VCaP (cell line): ENCODE data around the gene CD37.

ENCODE experiments used
- H3K27ac ChIP-seq: fragments of 450-650 bp; 2 replicates; pipeline ENCODE4 v1.5.1; 2017
- TF ChIP-seq, protein P1 (sequence below): fragments of 450-650 bp; conservative IDR thresholded peaks from 2 replicates; pipeline ENCODE4 v1.5.1; 2017; ENCODE audit warnings: mild to moderate bottlenecking, moderate library complexity

CD37 gene

DNA sequence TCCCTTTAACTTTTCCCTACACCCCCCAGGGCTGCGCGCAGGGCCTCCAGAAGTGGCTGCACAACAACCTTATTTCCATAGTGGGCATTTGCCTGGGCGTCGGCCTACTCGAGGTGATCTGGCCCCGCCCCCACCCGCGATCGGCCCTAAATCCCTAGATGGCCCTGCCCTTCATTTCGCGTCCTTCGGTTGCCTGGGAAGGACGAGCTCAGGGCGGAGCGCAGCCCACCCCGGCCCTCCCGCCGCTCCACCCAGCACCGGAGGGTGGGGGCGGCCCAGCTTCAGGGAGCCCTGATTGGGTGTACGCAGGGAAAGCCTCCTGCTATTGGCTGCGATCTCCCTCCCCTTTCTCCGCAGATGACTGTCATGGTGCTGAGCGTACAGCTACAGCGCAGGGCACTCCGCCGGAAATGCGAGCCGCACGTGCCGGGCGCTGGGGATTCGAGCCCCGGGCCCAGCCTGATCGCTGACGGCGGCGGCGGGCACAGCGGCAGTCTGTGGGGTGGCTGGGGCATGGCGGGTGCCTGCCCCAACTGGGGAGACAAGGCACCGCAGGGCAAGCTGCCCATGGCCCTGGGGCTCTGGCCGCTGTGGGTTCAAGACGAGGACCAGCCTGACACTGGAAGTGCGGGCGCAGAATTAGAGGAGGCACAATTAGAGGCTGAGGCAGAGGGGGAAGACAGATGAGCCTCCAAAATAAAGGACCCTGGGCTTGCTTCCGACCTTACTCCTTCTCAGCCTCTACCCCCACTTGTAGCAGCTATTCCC, 4.3 kb downstream of the CD37 start:
- TF ChIP-seq, protein P1, sequence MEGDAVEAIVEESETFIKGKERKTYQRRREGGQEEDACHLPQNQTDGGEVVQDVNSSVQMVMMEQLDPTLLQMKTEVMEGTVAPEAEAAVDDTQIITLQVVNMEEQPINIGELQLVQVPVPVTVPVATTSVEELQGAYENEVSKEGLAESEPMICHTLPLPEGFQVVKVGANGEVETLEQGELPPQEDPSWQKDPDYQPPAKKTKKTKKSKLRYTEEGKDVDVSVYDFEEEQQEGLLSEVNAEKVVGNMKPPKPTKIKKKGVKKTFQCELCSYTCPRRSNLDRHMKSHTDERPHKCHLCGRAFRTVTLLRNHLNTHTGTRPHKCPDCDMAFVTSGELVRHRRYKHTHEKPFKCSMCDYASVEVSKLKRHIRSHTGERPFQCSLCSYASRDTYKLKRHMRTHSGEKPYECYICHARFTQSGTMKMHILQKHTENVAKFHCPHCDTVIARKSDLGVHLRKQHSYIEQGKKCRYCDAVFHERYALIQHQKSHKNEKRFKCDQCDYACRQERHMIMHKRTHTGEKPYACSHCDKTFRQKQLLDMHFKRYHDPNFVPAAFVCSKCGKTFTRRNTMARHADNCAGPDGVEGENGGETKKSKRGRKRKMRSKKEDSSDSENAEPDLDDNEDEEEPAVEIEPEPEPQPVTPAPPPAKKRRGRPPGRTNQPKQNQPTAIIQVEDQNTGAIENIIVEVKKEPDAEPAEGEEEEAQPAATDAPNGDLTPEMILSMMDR: no peak
- no peak overlapping the region for H3K27ac ChIP-seq

DNA sequence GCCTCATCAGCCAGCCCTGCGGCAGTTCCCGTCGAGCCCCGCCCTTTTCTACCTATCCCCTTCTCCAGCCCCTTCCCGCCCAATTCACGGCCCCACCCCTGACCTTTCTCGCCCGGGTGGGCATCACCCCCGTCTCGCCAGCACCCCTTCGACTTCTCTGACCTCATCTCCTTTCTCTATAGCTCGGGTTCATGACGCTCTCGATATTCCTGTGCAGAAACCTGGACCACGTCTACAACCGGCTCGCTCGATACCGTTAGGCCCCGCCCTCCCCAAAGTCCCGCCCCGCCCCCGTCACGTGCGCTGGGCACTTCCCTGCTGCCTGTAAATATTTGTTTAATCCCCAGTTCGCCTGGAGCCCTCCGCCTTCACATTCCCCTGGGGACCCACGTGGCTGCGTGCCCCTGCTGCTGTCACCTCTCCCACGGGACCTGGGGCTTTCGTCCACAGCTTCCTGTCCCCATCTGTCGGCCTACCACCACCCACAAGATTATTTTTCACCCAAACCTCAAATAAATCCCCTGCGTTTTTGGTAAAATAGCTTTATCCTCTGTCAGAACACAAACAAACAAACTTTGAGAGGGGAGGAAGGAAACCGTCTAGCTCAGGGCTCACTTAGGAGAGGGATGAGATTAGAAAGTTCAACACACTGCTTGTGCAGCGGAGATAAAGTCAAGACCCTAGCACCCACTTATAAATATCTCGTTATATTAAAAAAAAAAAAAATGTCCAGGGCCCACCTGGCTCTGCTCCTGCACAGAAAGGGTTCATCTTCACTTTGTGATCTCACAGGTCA, 5.1 kb downstream of the CD37 start:
- TF ChIP-seq, protein P1: no peak
- peak overlapping the region; percentile 50 for H3K27ac ChIP-seq

DNA sequence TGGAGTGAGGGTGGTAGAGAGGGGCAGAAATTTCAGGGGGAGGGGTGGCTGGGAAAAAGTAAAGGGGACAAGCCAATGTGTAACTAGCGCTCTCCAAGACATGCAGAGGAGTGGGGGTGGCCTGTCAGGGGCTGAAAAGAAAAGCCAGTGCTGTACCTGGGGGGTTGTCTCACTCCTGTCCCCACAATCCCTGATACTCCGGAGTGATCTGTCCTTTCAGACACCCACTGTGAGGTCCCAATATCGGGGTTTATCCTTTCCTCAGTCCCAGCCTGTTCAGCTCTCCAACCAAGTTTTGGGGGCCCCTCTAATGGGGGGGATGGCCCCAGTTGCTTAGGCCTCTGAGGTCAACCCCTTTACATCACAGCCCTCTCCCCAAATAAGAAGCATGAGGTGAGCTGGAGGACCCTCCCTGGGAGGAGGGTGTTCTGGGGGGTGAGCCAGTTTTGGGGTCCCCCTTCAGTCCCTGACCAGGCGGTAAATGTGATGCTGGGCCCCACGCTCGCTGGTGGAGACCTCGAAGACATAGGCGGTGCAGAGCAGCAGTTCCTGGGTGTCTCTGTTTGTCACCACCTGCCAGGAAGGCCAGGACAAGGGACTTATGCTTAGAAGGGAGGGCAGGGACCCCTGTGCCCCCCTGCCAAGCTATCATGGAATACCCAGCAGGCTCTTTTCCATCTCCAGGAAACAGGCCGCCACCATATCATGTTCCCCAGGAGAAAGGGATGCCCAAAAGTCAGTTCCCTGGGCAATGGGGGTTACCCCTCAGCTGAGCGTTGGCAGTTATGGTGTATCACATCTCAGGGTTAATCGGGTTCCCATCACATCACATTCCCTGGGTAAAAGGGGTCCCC, 5.9 kb downstream of the CD37 start:
- TF ChIP-seq, protein P1: no peak
- H3K27ac ChIP-seq: peak overlapping the region; percentile 50

DNA sequence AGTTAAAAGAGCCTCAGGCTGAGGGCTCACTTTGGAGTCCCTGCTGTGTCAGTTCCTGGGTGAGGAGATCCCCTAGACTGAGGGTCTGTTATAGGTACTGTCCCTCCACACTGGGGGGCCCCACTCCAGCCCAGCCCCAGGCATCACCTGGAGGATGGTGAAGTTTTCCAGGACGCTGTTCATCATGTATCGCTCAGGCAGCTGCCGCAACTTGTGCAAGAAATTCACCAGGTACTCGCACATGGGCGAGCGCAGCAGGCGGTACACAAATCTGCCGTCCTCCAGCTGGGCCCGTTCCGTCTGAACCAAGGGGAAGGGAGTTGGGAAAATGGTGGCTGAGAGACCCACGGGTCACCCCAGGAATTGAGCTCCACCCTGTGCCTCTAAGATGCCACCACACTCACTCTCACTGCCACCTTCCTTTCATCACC, 7.1 kb downstream of the CD37 start:
- H3K27ac ChIP-seq: no peak overlapping the region
- TF ChIP-seq, protein P1: no peak

DNA sequence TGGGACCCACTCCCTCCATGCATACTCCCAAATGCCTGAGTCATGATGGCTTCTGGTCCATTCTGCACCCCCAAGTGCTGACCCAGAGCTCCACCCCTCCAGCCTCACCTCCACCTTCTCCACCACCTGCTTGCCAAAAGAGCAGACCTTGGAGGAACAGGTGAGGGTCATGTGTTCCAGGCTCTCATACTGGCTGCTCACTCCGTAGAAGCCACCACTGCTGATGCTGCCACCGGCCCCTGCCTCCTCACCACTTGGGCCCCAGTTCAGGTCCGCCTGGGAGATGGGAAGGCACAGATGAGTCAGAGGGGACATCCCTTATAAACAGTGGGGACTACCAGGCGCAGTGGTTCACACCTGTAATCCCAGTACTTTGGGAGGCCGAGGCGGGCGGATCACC, 7.9 kb downstream of the CD37 start:
- TF ChIP-seq, protein P1: no peak
- H3K27ac ChIP-seq: no peak overlapping the region

DNA sequence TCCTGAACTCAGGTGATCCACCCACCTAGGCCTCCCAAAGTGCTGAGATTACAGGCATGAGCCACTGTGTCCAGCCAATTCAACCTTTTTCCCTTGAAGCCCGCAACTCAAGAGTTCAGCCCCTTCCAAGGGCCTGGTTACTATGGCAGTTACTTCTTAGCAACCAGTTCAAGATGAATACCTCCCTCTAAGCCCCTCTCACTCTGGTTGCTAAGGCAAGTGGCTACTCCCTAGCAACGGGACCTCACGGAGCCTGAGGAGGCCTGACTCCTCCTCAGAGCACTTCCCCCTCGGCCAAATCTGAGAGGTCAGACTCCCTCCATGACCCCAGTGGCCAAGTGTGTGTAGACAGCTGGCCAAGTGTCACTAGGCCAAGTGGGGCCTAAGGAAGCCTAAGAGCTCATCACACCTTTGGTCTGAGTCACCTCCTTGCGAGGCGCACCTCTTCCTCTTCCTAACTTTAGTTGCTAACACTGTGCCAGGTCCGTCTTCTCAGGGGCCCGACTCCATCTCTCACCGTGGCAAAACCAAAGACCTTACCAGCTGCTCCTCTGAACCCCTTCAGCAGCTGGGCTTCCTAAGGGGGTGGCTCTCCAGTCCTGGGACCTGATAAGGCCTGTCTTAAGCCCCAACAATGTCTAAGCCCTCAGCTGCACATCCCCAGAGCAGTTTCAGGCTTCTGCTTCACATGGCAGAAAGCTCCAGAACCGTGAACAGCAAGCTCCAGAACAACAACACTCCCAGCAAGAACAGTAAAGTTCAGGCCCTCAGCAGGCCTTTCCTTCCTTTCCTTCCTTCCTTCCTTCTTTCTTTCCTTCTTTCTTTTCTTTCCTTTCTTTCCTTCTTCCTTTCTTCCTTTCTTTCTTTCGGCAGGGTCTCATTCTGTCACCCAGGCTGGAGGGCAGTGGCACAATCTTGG, 9.6 kb downstream of the CD37 start:
- no peak overlapping the region for H3K27ac ChIP-seq
- TF ChIP-seq, protein P1: no peak
